Stomach (tissue), 4 donors: ENCODE data around the gene GIMAP8.

Source experiments
- EP300 ChIP-seq: sonication (generic); formaldehyde crosslinking; IDR thresholded peaks from one replicate; pipeline ENCODE4 v1.6.1; 2017; ENCODE audit warnings: antibody characterized with exemption
- POLR2A ChIP-seq, 4 donors: fragments of 450-650 bp; IDR thresholded peaks; one replicate each; pipeline ENCODE4 v1.6.1; 2016; ENCODE audit warnings: antibody characterized with exemption in 4 of 4, control low read depth in 2 of 4, mild to moderate bottlenecking in 1 of 4, moderate library complexity in 1 of 4
- POLR2AphosphoS5 ChIP-seq, 3 donors: sonication (generic); formaldehyde crosslinking; IDR thresholded peaks; one replicate each; pipeline ENCODE4 v1.6.1; 2016; ENCODE audit warnings: antibody characterized with exemption in 3 of 3
- TF ChIP-seq, protein P1 (sequence below), 7 experiments: fragments of 450-650 bp in 4 of 7; fragments of 200-600 bp in 3 of 7; sonication (generic) in 3 of 7; IDR thresholded peaks; one replicate each; pipeline ENCODE4 v1.5.1; 2016 to 2019; ENCODE audit warnings: antibody characterized with exemption in 7 of 7, control low read depth in 2 of 7, mild to moderate bottlenecking in 1 of 7

- TF ChIP-seq, protein P1, sequence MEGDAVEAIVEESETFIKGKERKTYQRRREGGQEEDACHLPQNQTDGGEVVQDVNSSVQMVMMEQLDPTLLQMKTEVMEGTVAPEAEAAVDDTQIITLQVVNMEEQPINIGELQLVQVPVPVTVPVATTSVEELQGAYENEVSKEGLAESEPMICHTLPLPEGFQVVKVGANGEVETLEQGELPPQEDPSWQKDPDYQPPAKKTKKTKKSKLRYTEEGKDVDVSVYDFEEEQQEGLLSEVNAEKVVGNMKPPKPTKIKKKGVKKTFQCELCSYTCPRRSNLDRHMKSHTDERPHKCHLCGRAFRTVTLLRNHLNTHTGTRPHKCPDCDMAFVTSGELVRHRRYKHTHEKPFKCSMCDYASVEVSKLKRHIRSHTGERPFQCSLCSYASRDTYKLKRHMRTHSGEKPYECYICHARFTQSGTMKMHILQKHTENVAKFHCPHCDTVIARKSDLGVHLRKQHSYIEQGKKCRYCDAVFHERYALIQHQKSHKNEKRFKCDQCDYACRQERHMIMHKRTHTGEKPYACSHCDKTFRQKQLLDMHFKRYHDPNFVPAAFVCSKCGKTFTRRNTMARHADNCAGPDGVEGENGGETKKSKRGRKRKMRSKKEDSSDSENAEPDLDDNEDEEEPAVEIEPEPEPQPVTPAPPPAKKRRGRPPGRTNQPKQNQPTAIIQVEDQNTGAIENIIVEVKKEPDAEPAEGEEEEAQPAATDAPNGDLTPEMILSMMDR (IDR thresholded peaks at IDR 0.05), result no peak
- TF ChIP-seq POLR2AphosphoS5 (IDR thresholded peaks at IDR 0.05), result peak in 1 of 3 donors; percentile 41
- TF ChIP-seq EP300, result no peak
- no peak for TF ChIP-seq POLR2A (IDR thresholded peaks at IDR 0.05)
Measured at GRCh38 chr7:150451097-150451793, 815 bp downstream of the GIMAP8 start.
